HUES48 (cell line): Measurements from ENCODE around the gene ANKIB1.
"Not testable (repeated sequence)": the region's sequence is repeated elsewhere in the genome, so short reads cannot be mapped to it uniquely, and the experiment has no call there.

ENCODE experiments used
- H3K27ac ChIP-seq: one replicate; pipeline ENCODE4 v1.7.0; 2013; ENCODE audit warnings: low read depth, low read length, inconsistent platforms
- H3K27me3 ChIP-seq: 2 replicates; pipeline ENCODE4 v1.6.1; 2013; ENCODE audit warnings: mild to moderate bottlenecking, low read length; ENCODE audit not compliant: control insufficient read depth, insufficient read depth
- H3K36me3 ChIP-seq: 2 replicates; pipeline ENCODE4 v1.6.1; 2013; ENCODE audit warnings: low read length; ENCODE audit not compliant: control insufficient read depth, insufficient read depth
- H3K4me1 ChIP-seq: 2 replicates; pipeline ENCODE4 v1.6.1; 2013; ENCODE audit warnings: mild to moderate bottlenecking, low read length; ENCODE audit not compliant: control insufficient read depth, insufficient read depth
- H3K4me3 ChIP-seq: 2 replicates; pipeline ENCODE4 v1.5.1; 2013; ENCODE audit warnings: mild to moderate bottlenecking, low read depth, low read length
- H3K9ac ChIP-seq: 2 replicates; pipeline ENCODE4 v1.6.1; 2013; ENCODE audit warnings: mild to moderate bottlenecking, low read depth, low read length, moderate library complexity
- H3K9me3 ChIP-seq: 2 replicates; pipeline ENCODE4 v1.6.1; 2013; ENCODE audit warnings: low read length; ENCODE audit not compliant: control insufficient read depth, insufficient read depth

Gene ANKIB1

DNA sequence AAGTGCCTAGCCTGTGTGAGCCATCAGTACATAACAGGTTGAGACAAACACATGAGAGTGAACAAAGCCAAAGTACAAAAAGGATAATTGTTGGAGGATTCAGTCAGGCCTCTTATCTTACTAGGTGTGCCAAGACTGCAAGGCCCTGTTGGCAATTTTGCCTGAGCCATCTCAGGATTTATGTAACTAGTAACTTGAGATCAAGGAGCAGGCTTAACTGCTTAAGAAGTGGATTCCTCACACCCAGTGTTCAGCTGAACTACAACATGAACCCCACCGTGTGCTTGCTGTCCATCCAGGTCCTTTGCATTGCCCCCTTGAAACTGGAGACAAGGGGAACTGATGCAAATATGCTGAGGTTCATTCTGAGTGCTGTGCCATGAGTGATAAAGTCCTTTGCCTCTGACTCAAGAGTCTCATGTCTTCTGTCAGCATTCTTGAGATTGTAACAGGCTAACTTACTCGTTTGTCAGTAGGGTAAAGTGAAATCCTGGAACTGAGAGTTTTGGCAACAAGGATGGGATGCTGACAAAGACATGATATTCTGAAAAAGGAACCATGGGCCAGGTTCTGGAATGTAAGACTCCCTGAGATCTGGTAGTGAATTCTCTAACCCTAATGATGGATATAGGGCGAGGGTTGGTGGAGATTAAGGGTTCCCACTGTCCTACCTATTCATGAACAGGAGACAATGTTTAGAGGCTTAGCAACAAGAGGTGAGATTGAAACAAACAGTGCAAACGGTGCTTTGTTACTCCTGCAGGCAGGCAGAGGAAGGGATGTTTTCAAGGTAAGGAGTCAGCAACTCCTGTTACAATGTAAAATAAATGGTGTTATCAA lies 157.4 kb downstream of the ANKIB1 start:
- Histone ChIP-seq H3K9me3 (no peaks in the 10 kb centered on the region), H3K4me3 (no peak overlapping the region), H3K9ac (no peak overlapping the region), H3K4me1 (no peaks in the 10 kb centered on the region), H3K27me3 (no peaks in the 10 kb centered on the region), H3K27ac (peak overlapping the region; percentile 3), H3K36me3 (peaks cover 24% of the 10 kb centered on the region)

- no peaks in the 10 kb centered on the region for H3K4me1 ChIP-seq
- H3K9me3 ChIP-seq = no peaks in the 10 kb centered on the region
- no peaks in the 10 kb centered on the region for H3K27me3 ChIP-seq
- no peak overlapping the region for H3K4me3 ChIP-seq
- H3K27ac ChIP-seq = no peak overlapping the region
- no peak overlapping the region for H3K9ac ChIP-seq
- peaks cover 18% of the 10 kb centered on the region for H3K36me3 ChIP-seq
Measured at GRCh38 chr7:92403760-92404074, 157.9 kb downstream of the ANKIB1 start.

DNA sequence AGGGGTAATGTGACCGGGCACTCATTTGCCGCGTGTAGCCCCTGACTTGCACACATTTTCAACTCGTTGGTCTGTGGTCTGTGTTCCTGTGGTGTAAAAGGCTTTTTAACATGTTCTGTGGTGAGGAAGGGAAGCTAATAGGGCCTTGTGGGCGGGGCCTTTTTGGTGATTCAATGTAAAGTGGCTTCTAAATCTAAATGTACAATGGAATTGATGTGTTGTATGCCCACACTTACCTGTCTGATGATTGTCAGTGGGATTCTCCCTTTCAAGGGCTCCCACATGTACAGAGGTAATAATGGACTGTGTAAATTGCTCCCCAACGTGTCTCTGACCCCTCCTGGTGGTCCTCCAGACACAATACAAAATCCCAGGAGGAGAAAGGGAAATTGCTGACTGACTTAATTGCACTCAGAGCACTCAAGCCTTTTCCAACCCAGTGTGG lies 158.4 kb downstream of the ANKIB1 start:
- Histone ChIP-seq H3K9me3 (no peaks in the 10 kb centered on the region), H3K36me3 (peaks cover 14% of the 10 kb centered on the region)

GRCh38 chr7:92409357-92409756 lies 163.6 kb downstream of the ANKIB1 start:
- Histone ChIP-seq H3K27me3 (no peaks in the 10 kb centered on the region), H3K4me1 (no peaks in the 10 kb centered on the region), H3K9me3 (no peaks in the 10 kb centered on the region), H3K4me3 (no peak overlapping the region), H3K9ac (no peak overlapping the region), H3K27ac (no peak overlapping the region), H3K36me3 (no peaks in the 10 kb centered on the region)

More for the DNA sequence above, 158.4 kb downstream of the ANKIB1 start:
- no peak overlapping the region for H3K9ac ChIP-seq
- H3K4me3 ChIP-seq = no peak overlapping the region
- H3K4me1 ChIP-seq = no peaks in the 10 kb centered on the region
- no peaks in the 10 kb centered on the region for H3K27me3 ChIP-seq
- no peak overlapping the region for H3K27ac ChIP-seq

DNA sequence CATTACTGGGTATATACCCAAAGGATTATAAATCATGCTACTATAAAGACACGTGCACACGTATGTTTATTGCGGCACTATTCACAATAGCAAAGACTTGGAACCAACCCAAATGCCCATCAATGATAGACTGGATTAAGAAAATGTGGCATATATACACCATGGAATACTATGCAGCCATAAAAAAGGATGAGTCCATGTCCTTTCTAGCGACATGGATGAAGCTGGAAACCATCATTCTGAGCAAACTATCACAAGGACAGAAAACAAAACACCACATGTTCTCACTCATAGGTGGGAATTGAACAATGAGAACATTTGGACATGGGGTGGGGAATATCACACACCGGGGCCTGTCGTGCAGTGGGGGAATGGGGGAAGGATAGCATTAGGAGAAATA lies 164.4 kb downstream of the ANKIB1 start:
- H3K36me3 ChIP-seq, H3K9ac ChIP-seq: not testable (repeated sequence)

GRCh38 chr7:92412745-92413144 lies 167.0 kb downstream of the ANKIB1 start:
- Histone ChIP-seq H3K9ac (no peak overlapping the region), H3K36me3 (no peaks in the 10 kb centered on the region), H3K4me1 (no peaks in the 10 kb centered on the region), H3K9me3 (no peaks in the 10 kb centered on the region), H3K4me3 (no peak overlapping the region), H3K27me3 (no peaks in the 10 kb centered on the region), H3K27ac (no peak overlapping the region)

More for the DNA sequence above, 164.4 kb downstream of the ANKIB1 start:
- not testable (repeated sequence) for H3K9me3 ChIP-seq, H3K4me3 ChIP-seq, H3K4me1 ChIP-seq, H3K27ac ChIP-seq, H3K27me3 ChIP-seq

DNA sequence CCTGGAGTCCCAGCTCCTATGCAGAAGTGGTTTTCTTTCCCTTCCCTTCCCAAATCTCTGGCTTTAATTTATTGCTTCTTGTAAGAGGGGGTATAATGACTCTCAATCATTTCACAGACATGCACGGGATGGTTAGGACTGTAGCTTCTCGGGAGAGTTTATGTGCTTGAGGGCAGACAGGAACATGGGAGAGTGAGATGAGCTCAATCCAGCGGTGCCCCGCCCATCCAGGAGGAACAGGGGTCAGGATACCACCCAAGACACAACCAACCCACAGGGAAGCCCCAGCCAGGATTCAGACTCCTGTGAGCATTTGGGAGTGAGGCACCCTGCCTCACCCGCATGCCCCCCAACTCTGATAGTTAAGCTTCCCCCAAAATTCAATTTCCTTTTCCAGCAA lies 167.8 kb downstream of the ANKIB1 start:
- Histone ChIP-seq H3K4me3 (no peak overlapping the region), H3K9me3 (no peaks in the 10 kb centered on the region), H3K4me1 (no peaks in the 10 kb centered on the region), H3K9ac (no peak overlapping the region), H3K27ac (no peak overlapping the region), H3K36me3 (no peaks in the 10 kb centered on the region), H3K27me3 (no peaks in the 10 kb centered on the region)

- no peak overlapping the region for H3K9ac ChIP-seq
- no peaks in the 10 kb centered on the region for H3K36me3 ChIP-seq
- H3K9me3 ChIP-seq = no peaks in the 10 kb centered on the region
- no peaks in the 10 kb centered on the region for H3K4me1 ChIP-seq
- no peaks in the 10 kb centered on the region for H3K27me3 ChIP-seq
- no peak overlapping the region for H3K27ac ChIP-seq
- no peak overlapping the region for H3K4me3 ChIP-seq
Measured at GRCh38 chr7:92415225-92415624, 169.5 kb downstream of the ANKIB1 start.

DNA sequence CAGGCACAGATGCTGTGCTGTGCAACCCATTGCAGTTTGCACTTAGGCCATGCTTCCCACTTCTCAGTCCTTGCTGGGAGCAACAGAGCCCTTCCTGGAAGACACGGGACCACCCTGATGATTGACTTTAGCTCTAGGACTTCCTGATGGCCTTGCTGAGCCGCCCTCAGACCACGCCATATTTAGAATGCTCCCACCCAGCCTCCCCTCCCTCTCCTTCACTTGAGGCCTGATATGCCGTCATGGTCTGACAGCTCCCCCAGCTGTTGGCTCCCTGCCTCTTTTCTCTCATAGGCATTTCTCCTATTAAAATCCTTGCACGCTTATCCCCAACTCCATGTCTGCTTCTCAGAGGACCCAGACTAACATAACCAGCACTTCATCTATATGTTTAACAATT lies 172.1 kb downstream of the ANKIB1 start:
- no peak overlapping the region for H3K9ac ChIP-seq
- H3K4me3 ChIP-seq = no peak overlapping the region
- H3K27me3 ChIP-seq = no peaks in the 10 kb centered on the region
- no peaks in the 10 kb centered on the region for H3K9me3 ChIP-seq
- H3K4me1 ChIP-seq = no peaks in the 10 kb centered on the region
- H3K27ac ChIP-seq = no peak overlapping the region
- H3K36me3 ChIP-seq = no peaks in the 10 kb centered on the region

DNA sequence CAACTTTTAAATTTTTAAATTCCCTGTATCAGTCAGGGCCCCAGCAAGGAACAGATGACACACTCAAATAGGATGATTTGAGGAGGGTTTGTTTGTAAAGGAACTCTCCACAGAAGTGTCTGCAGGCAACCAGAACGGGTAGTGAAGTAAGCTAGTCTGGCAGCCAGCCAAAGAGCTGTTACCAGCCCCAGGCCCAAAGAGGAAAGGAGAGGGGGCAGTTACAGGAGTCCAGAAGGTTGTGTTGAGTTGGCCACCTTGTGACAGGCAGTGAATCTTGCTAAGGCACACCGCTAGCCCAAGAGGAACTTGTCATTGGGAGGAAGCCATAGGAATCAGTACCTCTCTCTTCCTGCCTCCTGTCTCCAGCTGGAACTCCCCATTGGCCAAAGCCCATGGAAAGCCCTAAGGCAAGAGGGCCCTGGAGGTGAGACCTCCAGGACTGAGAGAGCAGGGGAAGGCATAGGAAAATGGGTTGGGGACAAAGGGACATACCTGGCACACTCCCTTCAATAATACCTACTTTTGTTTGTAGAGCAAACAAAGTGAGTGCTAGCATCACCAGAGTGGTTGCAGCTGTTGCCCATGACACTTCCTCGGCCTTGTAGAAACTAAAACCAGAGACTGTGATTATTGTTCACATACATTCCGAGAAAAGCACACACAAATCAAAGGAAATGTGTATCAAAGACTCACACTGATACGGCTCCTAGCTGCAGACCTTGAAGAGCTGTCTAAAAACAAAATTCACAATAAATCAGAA lies 176.1 kb downstream of the ANKIB1 start:
- Histone ChIP-seq H3K9ac (no peak overlapping the region), H3K27ac (no peak overlapping the region), H3K9me3 (no peaks in the 10 kb centered on the region), H3K36me3 (no peaks in the 10 kb centered on the region), H3K27me3 (no peaks in the 10 kb centered on the region), H3K4me1 (peaks cover 8% of the 10 kb centered on the region), H3K4me3 (no peak overlapping the region)

DNA sequence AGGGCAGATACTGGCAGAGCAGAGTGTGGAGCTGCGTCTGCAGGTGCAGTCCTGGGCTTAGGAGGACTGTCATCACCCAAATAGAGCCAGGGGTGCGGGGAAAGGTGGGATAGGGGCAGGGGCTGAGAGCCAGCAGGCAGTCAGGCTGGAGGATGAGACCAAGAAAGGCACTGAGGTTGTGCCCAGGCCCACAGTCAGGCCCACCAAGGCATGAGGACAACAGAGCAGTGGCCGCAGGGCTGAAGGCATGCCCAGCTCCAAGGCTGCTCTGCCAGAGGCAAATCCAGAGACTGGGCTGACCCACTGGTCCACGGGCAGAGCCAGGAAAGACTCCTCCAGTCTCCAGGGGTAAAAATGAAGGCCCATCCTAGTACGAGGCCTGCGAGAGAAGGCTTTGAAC lies 177.2 kb downstream of the ANKIB1 start:
- no peak overlapping the region for H3K27ac ChIP-seq
- no peaks in the 10 kb centered on the region for H3K36me3 ChIP-seq
- no peaks in the 10 kb centered on the region for H3K27me3 ChIP-seq
- no peaks in the 10 kb centered on the region for H3K9me3 ChIP-seq
- no peak overlapping the region for H3K4me3 ChIP-seq
- no peak overlapping the region for H3K9ac ChIP-seq
- peaks cover 8% of the 10 kb centered on the region for H3K4me1 ChIP-seq
